Esophagus muscularis mucosa (tissue), 3 donors: Measurements from ENCODE around the gene USP49.

Experiments
- EP300 ChIP-seq: sonication (generic); formaldehyde crosslinking; IDR thresholded peaks from one replicate; pipeline ENCODE4 v1.6.1; 2017; ENCODE audit warnings: antibody characterized with exemption
- POLR2AphosphoS5 ChIP-seq, 2 donors: sonication (generic); formaldehyde crosslinking; IDR thresholded peaks; one replicate each; pipeline ENCODE4 v1.6.1; 2017; ENCODE audit warnings: antibody characterized with exemption in 2 of 2

DNA sequence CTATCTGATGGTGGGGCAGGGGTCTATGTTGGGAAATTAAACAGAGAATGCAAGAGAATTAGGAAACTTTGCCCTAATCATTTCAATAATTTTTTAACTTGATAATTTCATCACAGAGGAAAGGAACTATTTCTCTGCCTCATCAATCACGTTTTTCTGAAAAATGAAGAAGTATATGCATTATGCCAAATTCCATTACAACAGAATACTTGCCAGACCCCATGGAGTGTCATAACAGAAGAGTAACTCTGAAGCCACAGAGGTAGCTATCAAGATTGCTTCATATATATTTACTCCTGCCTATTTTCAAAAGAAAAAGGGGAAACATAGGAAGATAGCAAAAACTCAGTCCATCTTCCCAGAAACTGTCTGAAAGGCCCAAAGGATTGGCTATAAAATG is 5.7 kb upstream of the USP49 start:
- TF ChIP-seq EP300 (no peak), POLR2AphosphoS5 (IDR thresholded peaks at IDR 0.05) (no peak)
